ENCODE data around the gene HNRNPDL. TPM values are rescaled to one million over a fixed set of nuclear protein-coding genes. Genes with fewer than 3 reads are reported as not detected.
A peak's percentile ranks its signal among the peaks of the same experiment; 100 is the strongest.

HNRNPDL gene
- total RNA-seq, 1 experiment from 2014 or later: 472 TPM

DNA sequence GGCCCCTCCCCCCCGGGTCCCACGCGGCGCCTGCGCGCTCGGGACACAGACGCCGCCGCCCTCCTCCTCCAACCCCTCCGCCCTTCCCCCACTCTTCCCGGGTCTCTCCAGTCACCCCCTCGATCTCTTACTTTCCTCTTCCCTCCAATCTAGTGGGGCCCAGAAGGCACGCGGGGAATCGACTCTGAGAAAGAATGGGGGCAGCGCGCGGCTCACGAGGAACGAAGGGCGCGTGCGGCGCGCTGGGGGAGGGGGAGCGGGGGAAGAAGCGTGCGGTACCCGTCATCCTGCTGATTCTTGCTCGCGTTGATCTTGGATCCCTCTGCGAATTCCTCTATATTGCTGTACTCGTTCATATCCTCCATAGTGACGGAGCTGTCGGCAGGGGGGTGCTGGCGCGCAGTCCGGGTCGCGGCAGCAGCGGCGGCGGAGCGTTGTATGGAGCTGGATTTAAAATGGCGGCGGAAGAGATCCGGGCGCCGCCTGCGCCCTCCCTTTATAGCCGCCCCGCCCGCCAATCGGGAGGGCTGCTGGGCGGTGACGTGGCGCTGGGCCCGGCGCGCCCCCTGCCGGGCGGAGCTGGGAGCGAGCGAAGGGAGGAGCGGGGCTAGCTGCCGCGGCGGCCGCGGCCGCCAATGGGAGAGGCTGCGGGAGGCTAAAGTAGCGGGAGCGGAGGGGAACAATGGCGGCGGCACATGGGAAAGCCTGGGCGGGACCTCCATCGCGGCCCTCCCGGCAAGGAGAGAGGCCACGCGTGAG, 1.1 kb downstream of the HNRNPDL start:
- peak overlapping the region; percentile 98 for H4K91ac ChIP-seq (ENCODE audit: insufficient read length, low read depth, low read length)
- no peaks in the 10 kb centered on the region for H3K27me3 ChIP-seq (ENCODE audit: insufficient read depth, low read length)
- Mint-ChIP-seq H3K36me3 (ENCODE audit: insufficient read depth in 1 of 3, low read depth in 3 of 3) (peaks cover 65 to 79% (median 66%) of the 10 kb centered on the region in 3 experiments), H3K9me3 (peaks cover 0 to 4% of the 10 kb centered on the region in 2 experiments; a peak in 2 of 5 replicates), H3K27ac (peak overlapping the region; percentile 100), H3K27me3 (ENCODE audit: low read depth) (peaks cover 4% of the 10 kb centered on the region; the same call in 1 of the 2 replicates), H3K4me1 (peaks cover 39 to 45% of the 10 kb centered on the region in 2 experiments), H3K4me3 (peak overlapping the region; percentile 100)
- H3K4ac ChIP-seq (ENCODE audit: low read depth, low read length): peak overlapping the region; percentile 94; the same call in 1 of the 2 replicates
- H3K56ac ChIP-seq (ENCODE audit: insufficient read length, low read depth, low read length): peak overlapping the region; percentile 87
- H3K18ac ChIP-seq (ENCODE audit: insufficient read length, low read depth, low read length): peak overlapping the region; percentile 99
- peaks cover 6% of the 10 kb centered on the region for H3K23me2 ChIP-seq (ENCODE audit: insufficient read length, low read depth, low read length, poor library complexity, severe bottlenecking)
- peak; percentile 93 for TF ChIP-seq CTCF (conservative IDR thresholded peaks at IDR 0.05)
- H3K14ac ChIP-seq (ENCODE audit: insufficient read depth, low read length): peak overlapping the region; percentile 99
- peaks cover 54% of the 10 kb centered on the region for H3K79me2 ChIP-seq (ENCODE audit: insufficient read depth, low read length)
- no peaks in the 10 kb centered on the region for H3K4me1 ChIP-seq (ENCODE audit: insufficient read depth, low read length)
- no peak overlapping the region for H2AK5ac ChIP-seq (ENCODE audit: insufficient read length, low read length)
- H4K5ac ChIP-seq (ENCODE audit: insufficient read length, low read depth, low read length): peak overlapping the region; percentile 93
- peak overlapping the region; percentile 71 for H3K27ac ChIP-seq (ENCODE audit: insufficient read length, low read depth, low read length)
- H2BK15ac ChIP-seq (ENCODE audit: low read depth, low read length): no peak overlapping the region
- peak overlapping the region; percentile 99 for H3K9ac ChIP-seq (ENCODE audit: extremely low read depth, insufficient read length, low read length)
- H4K8ac ChIP-seq (replicated peaks; ENCODE audit: insufficient read length, low read depth, low read length): peak overlapping the region; percentile 68
- H3K9me3 ChIP-seq (ENCODE audit: control insufficient read depth, low read depth, low read length): no peaks in the 10 kb centered on the region
- DNase-seq: peak; percentile 92
- no peak overlapping the region for H2AFZ ChIP-seq (ENCODE audit: low read length)
- no peak overlapping the region for H2BK20ac ChIP-seq (ENCODE audit: low read depth, low read length, poor library complexity, severe bottlenecking)
- peak overlapping the region; percentile 91 for H2BK120ac ChIP-seq (ENCODE audit: low read depth, low read length, poor library complexity, severe bottlenecking)
- no peak overlapping the region for H2BK12ac ChIP-seq (ENCODE audit: insufficient read length, low read depth, low read length)
- no peak overlapping the region for H3K23ac ChIP-seq (ENCODE audit: insufficient read length, low read depth, low read length)
- H3K4me2 ChIP-seq (ENCODE audit: insufficient read depth, insufficient read length, low read length): peak overlapping the region; percentile 99
- no peaks in the 10 kb centered on the region for H3K79me1 ChIP-seq (ENCODE audit: insufficient read depth, low read depth, low read length, poor library complexity, severe bottlenecking)
- H2BK5ac ChIP-seq (ENCODE audit: insufficient read length, low read length): peak overlapping the region; percentile 96
- no CpG with 5 or more reads among the region's 83 CpGs for WGBS (ENCODE audit: extremely low coverage, insufficient read length, low lambda C conversion rate)
- H4K20me1 ChIP-seq (ENCODE audit: control insufficient read depth, insufficient read depth, insufficient read length): no peaks in the 10 kb centered on the region
- H3T11ph ChIP-seq (ENCODE audit: low read length): peak overlapping the region; percentile 67
